GM21528 (cell line): ENCODE measurements around the gene LRP1.

Experiments
- ATAC-seq: cut with Tn5 transposase; IDR thresholded peaks from one replicate; pipeline ENCODE4 v1.9.1; 2021; ENCODE audit warnings: mild to moderate bottlenecking, moderate library complexity; ENCODE audit not compliant: unreplicated experiment, low FRiP score

The LRP1 gene

GRCh38 chr12:57218030-57218853 is 90.0 kb downstream of the LRP1 start:
- ATAC-seq, result no peak

DNA sequence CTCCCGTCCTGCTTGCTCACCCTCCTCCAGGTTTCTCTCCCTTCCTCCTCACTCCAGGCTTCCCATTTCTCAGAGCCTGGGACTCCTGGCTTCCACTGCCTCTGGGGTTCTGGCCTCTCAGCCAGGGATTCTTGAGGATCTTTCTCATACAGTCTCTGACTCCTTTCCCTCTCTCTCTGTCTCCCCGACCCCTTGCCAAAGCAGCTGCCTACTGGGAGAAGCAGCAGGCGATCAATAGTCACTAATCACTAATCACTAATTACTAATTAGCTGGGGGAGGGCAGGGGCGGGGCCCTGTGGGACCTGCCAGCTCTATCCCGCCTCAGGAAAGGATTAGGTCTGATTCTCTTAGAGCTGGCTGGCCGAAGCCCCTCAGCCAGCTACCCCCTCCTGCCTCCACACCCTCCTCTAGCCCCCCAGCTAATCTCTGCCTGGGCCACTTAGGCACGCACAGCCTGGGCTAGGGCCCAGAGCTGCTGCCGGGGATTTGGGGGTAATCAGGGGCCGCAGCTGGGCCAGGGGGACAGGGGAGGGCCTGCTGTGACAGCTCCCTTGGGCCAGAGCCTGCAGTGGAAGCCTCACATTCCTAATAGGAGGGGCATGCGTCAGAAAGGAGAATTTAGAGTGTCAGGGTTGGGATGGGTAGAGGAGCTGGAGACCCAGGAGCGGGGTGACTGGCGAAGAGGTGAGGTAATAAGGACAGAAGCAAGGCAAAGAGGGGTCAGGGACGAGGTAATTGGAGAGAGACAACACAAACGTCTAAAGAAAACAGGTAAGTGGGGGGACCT is 91.1 kb downstream of the LRP1 start:
- no peak for ATAC-seq

GRCh38 chr12:57219993-57220754 is 91.9 kb downstream of the LRP1 start:
- ATAC-seq, result no peak

DNA sequence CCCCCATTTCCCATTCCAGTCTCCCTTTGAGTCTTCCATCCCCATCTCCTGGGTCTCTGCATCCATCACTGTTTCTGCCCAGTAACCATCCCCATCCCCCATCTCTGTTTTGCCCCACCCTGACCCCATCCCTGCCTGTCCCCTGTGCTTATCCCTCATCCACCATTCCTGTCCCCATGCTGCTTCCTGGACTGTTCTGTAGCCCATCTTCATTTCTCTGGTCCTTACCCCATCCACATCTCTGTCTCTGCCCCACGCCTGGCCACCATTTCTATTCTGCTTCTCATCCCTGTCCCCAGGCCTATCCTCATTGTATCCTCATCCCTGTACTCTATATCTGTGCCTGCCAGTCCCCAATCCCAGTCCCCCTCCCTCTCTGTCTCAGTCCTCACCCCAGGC is 92.5 kb downstream of the LRP1 start:
- no peak for ATAC-seq

DNA sequence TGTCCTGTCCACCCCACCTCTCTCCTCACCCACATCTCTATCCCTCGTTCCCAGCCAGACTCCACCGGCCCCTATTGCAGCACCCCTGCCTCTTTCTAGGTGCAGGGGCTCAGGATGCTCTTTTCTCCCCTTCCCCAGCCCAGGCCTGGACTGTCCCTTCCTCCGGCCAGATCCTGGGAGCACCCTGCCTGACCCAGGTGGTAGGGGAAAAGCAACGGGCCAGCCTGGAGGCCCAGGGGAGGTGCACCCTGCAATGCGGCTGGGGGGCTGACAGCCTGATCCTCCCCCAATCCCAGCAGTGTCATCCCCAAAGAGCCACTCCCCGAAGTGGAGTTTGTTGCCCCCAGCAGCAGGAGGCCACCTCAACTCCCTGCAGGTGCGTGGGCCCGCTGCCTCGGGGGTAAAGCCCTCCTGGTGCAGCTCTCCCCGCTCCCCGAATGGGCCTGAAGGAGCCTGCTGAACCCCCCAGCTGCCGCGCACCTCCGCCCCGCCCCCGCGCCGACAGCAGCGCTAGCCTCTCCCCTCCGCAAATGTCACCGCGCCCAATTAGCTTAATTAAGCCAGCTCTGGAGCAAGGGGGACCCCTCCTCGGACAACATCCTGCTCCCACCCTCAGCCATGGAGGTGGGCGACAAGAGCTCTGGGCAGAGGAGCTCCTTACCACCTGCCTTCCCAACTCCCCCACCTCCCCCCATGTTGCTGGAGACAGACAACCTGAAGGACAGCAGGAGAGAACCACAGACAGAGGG is 93.1 kb downstream of the LRP1 start:
- ATAC-seq, result no peak

DNA sequence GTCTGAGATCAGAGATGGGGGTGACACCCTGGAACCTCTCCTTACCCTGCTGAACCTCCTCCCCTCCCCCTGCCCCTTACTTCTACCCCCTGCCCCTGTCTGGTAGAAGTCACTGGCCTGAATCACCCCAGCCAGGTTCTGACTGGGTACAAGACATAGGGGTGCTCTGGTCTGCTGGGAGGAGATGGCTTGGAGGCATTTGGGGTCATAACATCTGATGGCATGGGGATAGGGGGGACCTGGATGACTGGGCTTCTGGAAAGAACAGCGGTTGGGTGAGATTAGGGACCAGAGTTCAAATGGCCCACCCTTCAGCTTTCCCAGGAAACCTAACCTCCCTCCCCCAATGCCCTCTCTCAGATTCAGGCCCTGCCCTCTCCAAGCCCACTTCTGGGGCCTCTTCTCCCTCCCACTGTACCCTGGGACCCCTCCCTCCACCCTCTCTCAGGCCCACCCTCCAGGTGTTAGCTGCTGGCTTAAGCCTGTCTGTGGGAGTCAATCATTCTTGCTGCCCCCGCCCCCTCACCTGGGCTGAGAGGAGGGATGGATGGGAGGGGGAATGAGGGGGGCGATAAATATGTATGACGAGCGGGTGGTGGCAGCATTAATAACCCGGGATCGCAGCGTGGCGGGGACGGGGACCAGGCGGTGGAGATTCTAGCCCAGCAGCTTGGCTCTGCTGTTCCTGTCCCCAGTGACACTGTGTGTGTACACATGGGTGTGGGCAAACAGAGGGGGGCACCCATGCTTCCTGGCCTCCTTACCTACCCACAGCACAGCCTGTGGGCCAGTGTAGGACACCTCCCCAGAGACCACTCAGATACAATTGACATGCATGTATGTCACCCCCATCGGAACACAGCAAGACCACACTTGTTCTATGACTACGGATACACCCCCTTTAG is 94.3 kb downstream of the LRP1 start:
- no peak for ATAC-seq

DNA sequence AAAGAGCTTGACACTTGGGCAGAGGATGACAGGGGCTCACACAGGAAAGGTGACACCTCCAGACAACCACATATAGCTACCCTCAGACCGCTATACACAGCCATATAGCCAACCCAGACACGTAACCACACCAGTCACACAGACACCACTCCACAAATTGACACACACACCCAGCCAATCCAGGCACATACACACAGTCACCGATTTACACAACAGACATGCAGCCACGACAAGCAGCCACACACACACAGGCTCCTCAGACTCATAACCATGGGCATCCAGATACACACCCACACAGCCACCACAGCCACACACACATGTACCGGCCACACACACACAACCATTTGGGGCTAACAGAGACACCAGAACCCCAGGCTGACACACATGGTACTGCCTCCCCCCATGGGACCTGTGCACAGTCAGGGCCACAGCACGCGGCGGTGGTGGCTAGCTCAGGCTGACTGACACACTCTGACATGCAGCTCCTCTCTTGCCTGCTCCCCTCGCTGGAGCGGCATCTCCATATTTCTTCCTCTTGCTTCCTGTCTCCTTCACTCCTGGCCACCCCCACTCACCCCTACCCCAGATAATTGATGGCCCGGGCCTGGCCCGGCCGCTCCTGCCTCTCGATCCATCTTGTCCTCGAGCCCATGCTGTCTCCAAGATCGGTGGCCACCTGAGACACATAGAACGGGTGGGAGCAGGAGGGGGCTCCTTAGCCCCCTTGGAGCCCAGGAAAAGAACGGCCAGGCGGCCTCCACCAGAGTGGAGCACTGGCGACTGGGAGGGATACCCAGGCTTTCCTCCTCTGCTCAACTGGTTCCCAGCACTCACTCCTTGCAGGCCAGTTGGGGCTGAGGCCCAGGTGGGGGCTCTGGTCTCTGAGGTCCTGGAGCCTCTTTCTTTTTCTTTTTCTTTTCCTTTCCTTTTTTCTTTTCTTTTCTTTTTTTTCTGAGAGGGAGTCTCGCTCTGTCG is 95.2 kb downstream of the LRP1 start:
- ATAC-seq, result no peak

GRCh38 chr12:57224278-57224972 is 96.1 kb downstream of the LRP1 start:
- no peak for ATAC-seq

DNA sequence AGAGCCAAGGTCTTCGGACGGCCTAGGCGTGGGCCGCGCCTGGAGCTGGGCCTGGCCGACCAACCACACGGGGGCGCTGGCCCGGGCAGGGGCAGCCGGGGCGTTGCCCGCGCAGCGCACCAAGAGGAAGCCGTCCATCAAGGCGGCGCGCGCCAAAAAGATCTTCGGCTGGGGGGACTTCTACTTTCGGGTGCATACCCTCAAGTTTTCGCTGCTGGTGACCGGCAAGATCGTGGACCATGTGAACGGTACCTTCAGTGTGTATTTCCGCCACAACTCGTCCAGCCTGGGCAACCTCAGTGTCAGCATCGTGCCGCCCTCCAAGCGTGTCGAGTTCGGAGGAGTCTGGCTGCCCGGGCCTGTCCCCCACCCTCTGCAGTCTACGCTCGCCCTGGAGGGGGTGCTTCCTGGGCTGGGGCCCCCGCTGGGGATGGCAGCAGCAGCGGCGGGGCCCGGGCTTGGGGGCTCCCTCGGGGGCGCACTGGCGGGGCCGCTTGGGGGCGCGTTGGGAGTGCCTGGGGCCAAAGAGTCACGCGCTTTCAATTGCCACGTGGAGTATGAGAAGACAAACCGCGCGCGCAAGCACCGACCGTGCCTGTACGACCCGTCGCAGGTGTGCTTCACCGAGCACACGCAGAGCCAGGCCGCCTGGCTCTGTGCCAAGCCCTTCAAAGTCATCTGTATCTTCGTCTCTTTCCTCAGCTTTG is 96.8 kb downstream of the LRP1 start:
- ATAC-seq, result no peak

DNA sequence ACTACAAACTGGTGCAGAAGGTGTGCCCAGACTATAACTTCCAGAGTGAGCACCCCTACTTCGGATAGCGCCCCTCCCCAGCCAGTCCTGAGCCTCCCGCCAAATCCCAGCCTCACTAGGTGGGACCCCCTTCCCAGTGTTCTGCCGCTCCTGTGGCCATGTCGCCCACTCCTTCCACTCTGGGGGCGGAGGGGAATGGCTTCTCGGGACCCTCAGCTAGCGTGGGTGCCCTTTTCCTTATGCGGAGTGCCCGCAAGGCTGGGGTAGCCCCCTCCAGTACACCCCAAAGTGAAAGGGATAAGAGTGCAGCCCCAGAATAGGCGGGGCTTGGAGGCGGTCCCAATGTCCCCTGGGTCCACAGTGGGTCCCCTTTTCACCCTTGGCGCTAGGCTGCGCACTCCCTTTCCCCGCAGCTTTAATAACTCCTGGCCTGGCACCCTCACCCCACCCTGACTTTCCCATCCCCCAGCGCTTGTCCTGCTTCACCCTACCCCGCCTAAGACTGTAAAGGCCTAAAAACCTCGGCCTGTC is 97.5 kb downstream of the LRP1 start:
- ATAC-seq, result no peak

DNA sequence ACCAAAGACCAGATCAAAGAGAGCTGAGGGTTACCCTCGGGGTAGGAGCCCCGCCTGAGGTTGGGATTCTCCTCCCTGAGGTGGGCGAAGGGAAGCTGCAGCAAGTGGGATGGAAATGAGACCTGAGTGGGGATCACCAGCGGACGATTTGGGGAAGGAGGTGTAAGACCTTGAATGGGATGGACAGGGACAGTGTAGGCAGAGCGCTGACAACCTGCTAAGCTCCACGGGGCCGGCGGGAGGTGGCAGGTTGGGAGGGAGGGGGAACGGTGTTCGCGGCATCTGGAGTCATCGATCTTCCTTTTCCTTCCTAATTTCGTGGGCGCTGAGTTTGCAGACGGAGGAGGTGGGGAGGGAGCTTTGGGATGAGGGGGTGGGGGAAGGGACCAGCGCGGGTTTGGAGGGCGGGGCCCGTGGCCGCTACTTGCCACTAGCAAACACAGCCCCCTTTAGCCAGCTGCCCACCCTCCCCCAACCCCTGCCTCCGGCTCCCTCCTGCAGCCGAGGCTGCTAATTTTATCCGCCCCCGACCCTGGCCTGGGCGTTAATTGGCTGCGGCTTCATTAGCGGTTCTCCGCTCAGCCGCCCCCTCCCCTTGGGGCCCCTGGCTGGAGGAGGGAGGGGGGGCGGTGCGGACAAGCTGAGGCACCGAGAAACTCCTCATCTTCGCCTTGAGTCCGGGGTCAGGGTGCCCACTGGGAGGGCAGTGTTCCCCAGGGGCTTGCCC is 98.5 kb downstream of the LRP1 start:
- no peak for ATAC-seq

- no peak for ATAC-seq
Observed at GRCh38 chr12:57227315-57228115, 99.2 kb downstream of the LRP1 start.

- ATAC-seq, result no peak
Observed at GRCh38 chr12:57229046-57229633, 100.9 kb downstream of the LRP1 start.

DNA sequence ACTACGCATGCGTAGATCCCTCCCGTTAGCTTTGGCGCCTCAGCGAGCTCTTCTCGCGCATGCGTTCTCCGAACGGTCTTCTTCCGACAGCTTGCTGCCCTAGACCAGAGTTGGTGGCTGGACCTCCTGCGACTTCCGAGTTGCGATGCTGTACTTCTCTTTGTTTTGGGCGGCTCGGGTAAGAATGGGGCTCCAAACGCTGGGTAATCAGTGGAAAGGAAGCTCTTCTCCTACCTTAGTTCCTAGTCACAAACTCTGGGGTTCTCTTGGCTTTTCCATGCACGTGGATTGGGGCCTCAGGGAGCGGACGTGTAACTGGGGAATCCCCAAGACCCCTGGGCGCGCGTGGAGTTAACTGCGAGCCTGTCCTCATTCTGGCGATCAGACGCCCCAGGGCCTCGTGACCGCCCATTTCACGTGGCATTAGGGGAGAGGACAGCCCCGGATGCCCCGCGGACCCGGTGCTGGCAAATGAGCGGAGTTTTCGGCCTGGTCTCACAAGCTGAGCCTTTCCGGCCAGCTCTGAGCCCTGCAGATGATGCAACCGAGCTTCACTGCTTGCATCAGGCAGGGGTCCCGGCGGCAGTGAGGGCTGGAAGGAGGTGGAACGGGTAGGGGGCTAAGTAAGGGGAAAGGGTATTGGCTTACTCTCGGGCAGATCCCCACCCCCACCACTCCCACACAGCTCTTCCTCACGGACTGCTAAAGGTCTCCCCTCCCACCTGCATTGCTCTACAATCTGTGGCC is 101.5 kb downstream of the LRP1 start, which contains the start of gene SHMT2:
Gene SHMT2, plus strand, starts transcription at position 78 of the 747 bp plus-strand sequence. Its CDS starts 68 bp downstream, at position 146.
- ATAC-seq, result peak; percentile 63
